IMR-90 (cell line): ENCODE results near the gene DEFB112. TPM values are rescaled to one million over a fixed set of nuclear protein-coding genes. Genes with fewer than 3 reads are reported as not detected.

Experiments used
- ATAC-seq: fragments of 200-7000 bp; cut with Tn5 transposase; 2 replicates; pipeline ENCODE4 v1.9.1; 2020; ENCODE audit warnings: low read depth, mild to moderate bottlenecking, moderate library complexity
- BruUV-seq: library from RNA; stranded (reverse); fragments of 400-500 nt; replicated peaks from 2 replicates; lab custom pipeline; 2021; lab: Mats Ljungman, UMichigan
- CTCF ChIA-PET: fragments of 300-600 bp; formaldehyde crosslinking; extraction: SDS; loops from one replicate; lab custom pipeline; 2021; ENCODE audit warnings: antibody characterized with exemption; lab: Yijun Ruan, JAX
- POLR2A ChIA-PET: fragments of 300-600 bp; sonication (Branson Sonifier 250); formaldehyde crosslinking; loops from one replicate; lab custom pipeline; 2022; ENCODE audit warnings: antibody characterized with exemption; ENCODE audit not compliant: unreplicated experiment; lab: Charles Lee
- DNase-seq: peaks from one replicate; pipeline ENCODE4 v3.0.0; 2013
- H2AFZ ChIP-seq: replicated peaks from 2 replicates; pipeline ENCODE3; 2013; ENCODE audit warnings: low read length, mild to moderate bottlenecking; ENCODE audit not compliant: poor library complexity
- H2AK5ac ChIP-seq: 2 replicates; pipeline ENCODE4 v1.6.1; 2013; ENCODE audit warnings: low read depth, low read length, inconsistent platforms
- H2AK9ac ChIP-seq: replicated peaks from 2 replicates; pipeline ENCODE3; 2013; ENCODE audit warnings: mild to moderate bottlenecking, low read depth, low read length, moderate library complexity; ENCODE audit not compliant: poor library complexity
- H2BK120ac ChIP-seq: 2 replicates; pipeline ENCODE4 v1.6.1; 2013; ENCODE audit warnings: low read depth, low read length, inconsistent platforms
- H2BK15ac ChIP-seq: 3 replicates; pipeline ENCODE4 v1.6.1; 2013; ENCODE audit warnings: low read depth, low read length, inconsistent platforms
- H2BK20ac ChIP-seq: 2 replicates; pipeline ENCODE4 v1.6.1; 2013; ENCODE audit warnings: low read depth, mild to moderate bottlenecking, inconsistent platforms, low read length, moderate library complexity
- H2BK5ac ChIP-seq: 2 replicates; pipeline ENCODE4 v1.6.1; 2013; ENCODE audit warnings: mild to moderate bottlenecking, low read depth, low read length, inconsistent platforms; ENCODE audit not compliant: poor library complexity, severe bottlenecking
- H3K14ac ChIP-seq: replicated peaks from 2 replicates; pipeline ENCODE4 v1.6.1; 2013; ENCODE audit warnings: low read depth, low read length, inconsistent platforms
- H3K18ac ChIP-seq: 2 replicates; pipeline ENCODE4 v1.6.1; 2013; ENCODE audit warnings: low read depth, low read length, control low read depth
- H3K23ac ChIP-seq: 2 replicates; pipeline ENCODE4 v1.6.1; 2013; ENCODE audit warnings: low read depth, low read length, inconsistent platforms
- H3K27ac ChIP-seq: 2 replicates; pipeline ENCODE4 v1.5.1; 2013; ENCODE audit warnings: mild to moderate bottlenecking, control low read depth, low read length; ENCODE audit not compliant: insufficient read depth
- H3K27me3 ChIP-seq: 2 replicates; pipeline ENCODE4 v1.6.1; 2013; ENCODE audit warnings: low read length; ENCODE audit not compliant: control insufficient read depth, insufficient read depth
- H3K36me3 ChIP-seq: 2 replicates; pipeline ENCODE4 v1.6.1; 2013; ENCODE audit warnings: low read length, mixed read lengths; ENCODE audit not compliant: control insufficient read depth, insufficient read depth
- H3K4ac ChIP-seq: 2 replicates; pipeline ENCODE4 v1.6.1; 2013; ENCODE audit warnings: low read depth, low read length, inconsistent platforms
- H3K4me1 ChIP-seq: 2 replicates; pipeline ENCODE4 v1.6.1; 2013; ENCODE audit warnings: low read length, mixed read lengths; ENCODE audit not compliant: control insufficient read depth, insufficient read depth
- H3K4me2 ChIP-seq: 2 replicates; pipeline ENCODE4 v1.6.1; 2013; ENCODE audit warnings: low read depth, mild to moderate bottlenecking, control low read depth, low read length, moderate library complexity
- H3K4me3 ChIP-seq: 2 replicates; pipeline ENCODE4 v1.5.1; 2013; ENCODE audit warnings: low read depth, mild to moderate bottlenecking, control low read depth, low read length, moderate library complexity; ENCODE audit not compliant: insufficient read depth
- H3K56ac ChIP-seq: 2 replicates; pipeline ENCODE4 v1.6.1; 2013; ENCODE audit warnings: low read length, inconsistent platforms; ENCODE audit not compliant: insufficient read depth; ENCODE audit errors: extremely low read depth
- H3K79me1 ChIP-seq, 2 experiments: 2 replicates each; pipeline ENCODE4 v1.6.1; 2013; ENCODE audit warnings: low read length in 2 of 2, inconsistent platforms in 1 of 2, low read depth in 1 of 2
- H3K9ac ChIP-seq: 2 replicates; pipeline ENCODE4 v1.6.1; 2013; ENCODE audit warnings: low read depth, low read length, control low read depth
- H3K9me1 ChIP-seq: 2 replicates; pipeline ENCODE4 v1.6.1; 2013; ENCODE audit warnings: low read length, inconsistent platforms; ENCODE audit not compliant: insufficient read depth
- H3K9me3 ChIP-seq: 2 replicates; pipeline ENCODE4 v1.6.1; 2013; ENCODE audit warnings: low read length; ENCODE audit not compliant: control insufficient read depth, insufficient read depth
- H4K20me1 ChIP-seq: 2 replicates; pipeline ENCODE4 v1.6.1; 2013; ENCODE audit warnings: low read length, inconsistent platforms; ENCODE audit not compliant: insufficient read depth
- H4K5ac ChIP-seq: 2 replicates; pipeline ENCODE4 v1.6.1; 2013; ENCODE audit warnings: mild to moderate bottlenecking, low read depth, low read length, control low read depth
- H4K8ac ChIP-seq, 2 experiments: 2 replicates each; pipeline ENCODE4 v1.6.1; 2013; ENCODE audit warnings: low read depth in 2 of 2, low read length in 2 of 2, control low read depth in 1 of 2, inconsistent platforms in 1 of 2
- H4K91ac ChIP-seq: 2 replicates; pipeline ENCODE4 v1.6.1; 2013; ENCODE audit warnings: low read depth, low read length, inconsistent platforms; ENCODE audit not compliant: insufficient read depth
- ELK1 ChIP-seq: fragments of 150-350 bp; IDR thresholded peaks from 2 replicates; pipeline ENCODE4 v1.6.1; 2016; ENCODE audit warnings: low read depth, mild to moderate bottlenecking, low read length, moderate library complexity, borderline replicate concordance
- NFE2L2 ChIP-seq: fragments of 150-350 bp; IDR thresholded peaks from 2 replicates; pipeline ENCODE4 v1.6.1; 2016; ENCODE audit warnings: low read depth, mild to moderate bottlenecking, low read length
- RFX5 ChIP-seq: IDR thresholded peaks from 2 replicates; pipeline ENCODE4 v1.8.0; 2012; ENCODE audit warnings: low read depth, mild to moderate bottlenecking, low read length, moderate library complexity
- WGBS, 2 experiments: methylation state at CpG; one replicate each; pipeline versions ENCODE4 v1.1.5 to v1.1.7; 2013; ENCODE audit warnings: missing lambda C conversion rate in 2 of 2; ENCODE audit not compliant: insufficient read length in 1 of 2; ENCODE audit errors: extremely low coverage in 2 of 2; 5-methylcytosine and 5-hydroxymethylcytosine counted together
- dilution Hi-C: fragments of 300-500 bp; cut with HindIII; formaldehyde crosslinking; loops from one replicate; pipeline ENCODE4 v1.14.3; 2018; ENCODE audit warnings: low sequenced_read_pairs; ENCODE audit not compliant: unreplicated experiment
- in situ Hi-C: fragments of 300-500 bp; cut with MboI; formaldehyde crosslinking; loops from 3 replicates; pipeline ENCODE4 v1.14.3; 2019; ENCODE audit warnings: low sequenced_read_pairs, inconsistent platforms, mixed read lengths
- intact Hi-C: fragments of 100-400 bp; cut with micrococcal nuclease; formaldehyde crosslinking; loops from 2 replicates; pipeline ENCODE4 v1.10.0; 2022
- polyA plus RNA-seq, 3 experiments: library from polyadenylated mRNA; depleted of rRNA; stranded (reverse); fragments of >200 nt; gene quantifications; 2 replicates each; pipeline ENCODE4 v1.2.3, GENCODE V29; 2012; ENCODE audit warnings: low replicate concordance in 1 of 3
- total RNA-seq: library from RNA; depleted of rRNA; stranded (reverse); fragments of >200 nt; gene quantifications from 2 replicates; pipeline ENCODE4 v1.2.3, GENCODE V29; 2012

The DEFB112 gene
- total and polyA plus RNA-seq, 2 of the 4 experiments (the other 2 are of a cell fraction) = not detected

GRCh38 chr6:50077385-50077784 lies 27.7 kb upstream of the DEFB112 start:
- Histone ChIP-seq H4K20me1 (no peaks in the 10 kb centered on the region), H2BK120ac (no peak overlapping the region), H3K4me3 (no peak overlapping the region), H3K18ac (no peak overlapping the region), H3K14ac (no peak overlapping the region), H3K79me1 (no peaks in the 10 kb centered on the region), H2AK9ac (no peak overlapping the region), H3K27ac (no peak overlapping the region), H4K91ac (no peak overlapping the region), H2AFZ (no peak overlapping the region), H4K5ac (no peak overlapping the region), H3K23ac (no peak overlapping the region), H3K9me3 (no peaks in the 10 kb centered on the region), H3K9me1 (no peaks in the 10 kb centered on the region), H2BK20ac (no peak overlapping the region), H3K4me1 (no peaks in the 10 kb centered on the region), H3K4me2 (no peak overlapping the region), H3K27me3 (no peaks in the 10 kb centered on the region), H2AK5ac (no peak overlapping the region), H3K4ac (no peak overlapping the region), H3K36me3 (no peaks in the 10 kb centered on the region), H2BK5ac (no peak overlapping the region), H3K56ac (no peak overlapping the region), H3K9ac (no peak overlapping the region), H2BK15ac (no peak overlapping the region), H4K8ac (no peak overlapping the region)
- TF ChIP-seq ELK1 (no peak), NFE2L2 (no peak), RFX5 (no peak)
- POLR2A ChIA-PET = no interaction called here
- ATAC-seq = no peak
- dilution Hi-C loops (no loop called here), intact Hi-C loops (no loop called here), in situ Hi-C loops (no loop called here)
- no CpG with 5 or more reads among the region's 1 CpG for WGBS, 2 experiments
- CTCF ChIA-PET = interaction anchor here (0.9 kb wide), 1 partner anchor 9 kb away, joined by 3 read pairs; no protein-coding TSS in a partner anchor
- no TSS peak for BruUV-seq
- DNase-seq = no peak
